ENCODE measurements around the gene PAK4.

Gene PAK4

DNA sequence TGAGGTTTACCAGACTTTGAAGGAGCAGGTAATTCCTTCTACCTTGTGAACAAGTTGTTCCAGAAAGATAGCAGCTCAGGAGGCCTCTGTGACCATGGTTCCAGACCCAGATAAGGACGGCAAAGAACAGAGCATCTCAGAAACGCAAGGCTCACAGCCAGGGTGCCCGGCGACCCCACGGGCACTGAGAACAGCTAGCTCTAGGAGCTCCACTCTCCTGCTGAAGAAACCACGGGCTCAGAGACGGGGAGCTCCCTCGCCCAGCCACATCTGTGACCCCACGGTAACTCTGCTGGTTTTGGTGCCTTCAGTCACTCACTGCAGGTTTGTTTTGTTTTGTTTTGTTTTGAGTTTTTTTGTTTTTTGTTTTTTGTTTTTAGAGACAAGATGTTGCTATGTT lies 55.2 kb downstream of the PAK4 start:
- CTCF ChIA-PET, result interaction anchor here (0.5 kb wide), 1 partner anchor 76 kb away, joined by 3 read pairs; no protein-coding TSS in a partner anchor
- H3K4me3 ChIP-seq (ENCODE audit: control insufficient read depth in 1 of 7, extremely low read depth in 1 of 7, insufficient read depth in 4 of 7, low read depth in 2 of 7, low read length in 6 of 7), result no peak overlapping the region
- 94% methylated on average over 9 of the region's 9 CpGs for WGBS (ENCODE audit: insufficient coverage)
- no peaks in the 10 kb centered on the region for H3K9me3 ChIP-seq (ENCODE audit: control extremely low read depth in 1 of 5, control insufficient read depth in 4 of 5, insufficient read depth in 2 of 5, low read depth in 1 of 5, low read length in 4 of 5)
- POLR2A ChIA-PET, result no interaction called here
- H3K27me3 ChIP-seq (replicated peaks in 2 of 5; ENCODE audit: control insufficient read depth in 4 of 5, insufficient read depth in 5 of 5, low read length in 4 of 5), result no peaks in the 10 kb centered on the region
- peaks cover 0 to 4% (median under 1%) of the 10 kb centered on the region in 4 experiments for H3K4me1 ChIP-seq (ENCODE audit: control extremely low read depth in 1 of 4, control insufficient read depth in 4 of 4, insufficient read depth in 4 of 4, low read length in 3 of 4)
- no peak for DNase-seq
- peaks cover 3 to 37% (median 22%) of the 10 kb centered on the region in 4 experiments for H3K36me3 ChIP-seq (ENCODE audit: control insufficient read depth in 4 of 4, insufficient read depth in 4 of 4, low read length in 3 of 4)
- H3K27ac ChIP-seq (ENCODE audit: insufficient read depth in 1 of 2, low read depth in 1 of 2, low read length in 2 of 2, poor library complexity in 1 of 2, severe bottlenecking in 2 of 2), result no peak overlapping the region

DNA sequence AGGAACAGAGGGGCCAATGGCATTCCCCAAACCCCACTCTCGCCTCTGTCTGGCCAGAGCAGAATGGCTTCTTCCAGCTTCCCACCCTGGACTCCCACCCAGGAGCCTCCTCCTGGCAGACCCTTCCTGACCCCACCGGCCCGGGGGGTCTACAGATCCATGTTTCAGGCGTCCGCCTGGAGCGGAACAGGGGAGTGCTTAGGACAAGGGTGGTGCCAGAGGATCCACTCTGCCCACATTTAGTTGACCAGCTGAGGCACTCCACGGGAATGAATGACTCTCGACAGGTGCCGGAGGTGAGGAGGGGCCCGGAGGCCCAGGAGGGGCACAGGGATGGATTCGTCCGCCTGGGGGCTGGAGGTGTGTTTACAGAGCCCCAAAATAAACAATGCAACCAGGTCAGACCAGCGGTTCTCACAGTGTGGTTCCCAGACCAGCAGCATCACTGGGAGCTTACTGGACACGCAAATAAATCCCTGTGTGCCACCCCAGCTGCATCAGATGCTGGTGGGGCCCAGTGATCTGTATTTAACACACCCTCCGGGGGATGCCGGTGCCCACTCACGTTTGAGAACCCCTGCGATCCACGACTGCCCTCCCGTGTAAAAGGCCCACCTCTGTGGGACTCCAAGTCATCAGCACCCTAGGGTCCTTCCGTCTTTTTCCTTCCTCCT lies 56.1 kb downstream of the PAK4 start:
- no peak overlapping the region for H3K4me3 ChIP-seq (ENCODE audit: control insufficient read depth in 1 of 7, extremely low read depth in 1 of 7, insufficient read depth in 4 of 7, low read depth in 2 of 7, low read length in 6 of 7)
- H3K4me1 ChIP-seq (ENCODE audit: control extremely low read depth in 1 of 4, control insufficient read depth in 4 of 4, insufficient read depth in 4 of 4, low read length in 3 of 4), result peaks cover 0 to 4% (median under 1%) of the 10 kb centered on the region in 4 experiments
- H3K36me3 ChIP-seq (ENCODE audit: control insufficient read depth in 4 of 4, insufficient read depth in 4 of 4, low read length in 3 of 4), result peaks cover 3 to 30% (median 18%) of the 10 kb centered on the region in 4 experiments
- CTCF ChIA-PET, result no interaction called here
- no peaks in the 10 kb centered on the region for H3K27me3 ChIP-seq (replicated peaks in 2 of 5; ENCODE audit: control insufficient read depth in 4 of 5, insufficient read depth in 5 of 5, low read length in 4 of 5)
- POLR2A ChIA-PET, result no interaction called here
- WGBS (ENCODE audit: insufficient coverage), result 94% methylated on average over 19 of the region's 21 CpGs
- no peak for DNase-seq
- H3K27ac ChIP-seq (ENCODE audit: insufficient read depth in 1 of 2, low read depth in 1 of 2, low read length in 2 of 2, poor library complexity in 1 of 2, severe bottlenecking in 2 of 2), result no peak overlapping the region
- no peaks in the 10 kb centered on the region for H3K9me3 ChIP-seq (ENCODE audit: control extremely low read depth in 1 of 5, control insufficient read depth in 4 of 5, insufficient read depth in 2 of 5, low read depth in 1 of 5, low read length in 4 of 5)

DNA sequence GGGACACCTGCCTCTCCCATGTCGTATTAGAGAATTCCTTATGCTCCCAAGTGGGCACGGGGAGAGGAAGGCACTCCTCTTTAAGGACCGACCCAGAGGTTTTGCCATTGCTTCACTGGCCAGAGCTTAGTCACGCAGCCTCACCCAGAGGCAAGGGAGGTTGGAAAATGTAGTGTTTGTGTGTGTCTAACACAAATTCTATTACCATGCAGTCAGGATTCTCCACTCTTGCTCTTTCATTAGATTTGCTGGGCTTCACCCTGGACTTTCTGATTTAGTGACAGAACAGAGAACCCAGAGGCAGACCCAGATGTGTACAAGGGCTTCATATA lies 56.6 kb downstream of the PAK4 start:
- ChIA-PET CTCF (no interaction called here), POLR2A (no interaction called here)
- H3K27ac ChIP-seq (ENCODE audit: insufficient read depth in 1 of 2, low read depth in 1 of 2, low read length in 2 of 2, poor library complexity in 1 of 2, severe bottlenecking in 2 of 2), result no peak overlapping the region
- no peak for DNase-seq
- peaks cover 3 to 26% (median 16%) of the 10 kb centered on the region in 4 experiments for H3K36me3 ChIP-seq (ENCODE audit: control insufficient read depth in 4 of 4, insufficient read depth in 4 of 4, low read length in 3 of 4)
- no peaks in the 10 kb centered on the region for H3K9me3 ChIP-seq (ENCODE audit: control extremely low read depth in 1 of 5, control insufficient read depth in 4 of 5, insufficient read depth in 2 of 5, low read depth in 1 of 5, low read length in 4 of 5)
- H3K4me3 ChIP-seq (ENCODE audit: control insufficient read depth in 1 of 7, extremely low read depth in 1 of 7, insufficient read depth in 4 of 7, low read depth in 2 of 7, low read length in 6 of 7), result no peak overlapping the region
- H3K4me1 ChIP-seq (ENCODE audit: control extremely low read depth in 1 of 4, control insufficient read depth in 4 of 4, insufficient read depth in 4 of 4, low read length in 3 of 4), result peaks cover 0 to 4% (median under 1%) of the 10 kb centered on the region in 4 experiments
- no CpG with 5 or more reads among the region's 4 CpGs for WGBS (ENCODE audit: insufficient coverage)
- no peaks in the 10 kb centered on the region for H3K27me3 ChIP-seq (replicated peaks in 2 of 5; ENCODE audit: control insufficient read depth in 4 of 5, insufficient read depth in 5 of 5, low read length in 4 of 5)

DNA sequence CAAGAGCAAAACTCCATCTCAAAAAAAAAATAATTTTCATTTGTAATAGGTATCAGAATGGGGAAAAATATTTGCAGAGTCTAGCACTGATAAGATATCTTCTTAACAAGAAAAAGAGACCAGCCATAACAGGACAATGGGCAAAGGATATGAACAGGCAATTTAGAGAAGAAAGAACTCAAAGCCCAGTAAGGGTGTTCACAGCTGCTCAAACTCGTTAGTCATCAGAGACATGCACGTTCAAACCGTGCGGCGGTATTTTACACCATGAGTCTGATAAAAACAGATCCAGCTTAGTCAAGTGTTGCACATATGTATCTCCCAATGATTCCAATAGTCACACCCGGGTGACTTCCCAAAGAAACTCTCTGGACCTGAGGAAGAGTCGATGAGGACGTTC lies 57.5 kb downstream of the PAK4 start:
- H3K9me3 ChIP-seq (ENCODE audit: control extremely low read depth in 1 of 5, control insufficient read depth in 4 of 5, insufficient read depth in 2 of 5, low read depth in 1 of 5, low read length in 4 of 5), result peaks cover 0 to 1% (median 0%) of the 10 kb centered on the region in 5 experiments
- H3K27me3 ChIP-seq (replicated peaks in 2 of 5; ENCODE audit: control insufficient read depth in 4 of 5, insufficient read depth in 5 of 5, low read length in 4 of 5), result no peaks in the 10 kb centered on the region
- ChIA-PET CTCF (interaction anchor here (0.6 to 1.7 kb wide), 2 partner anchors 37 to 111 kb away, joined by 3 to 8 read pairs; no protein-coding TSS in a partner anchor), POLR2A (no interaction called here)
- WGBS (ENCODE audit: insufficient coverage), result 100% methylated on average over 8 of the region's 8 CpGs
- no peak for DNase-seq
- H3K4me1 ChIP-seq (ENCODE audit: control extremely low read depth in 1 of 4, control insufficient read depth in 4 of 4, insufficient read depth in 4 of 4, low read length in 3 of 4), result peaks cover 0 to 4% (median under 1%) of the 10 kb centered on the region in 4 experiments
- no peak overlapping the region for H3K27ac ChIP-seq (ENCODE audit: insufficient read depth in 1 of 2, low read depth in 1 of 2, low read length in 2 of 2, poor library complexity in 1 of 2, severe bottlenecking in 2 of 2)
- H3K36me3 ChIP-seq (ENCODE audit: control insufficient read depth in 4 of 4, insufficient read depth in 4 of 4, low read length in 3 of 4), result peaks cover 0 to 19% (median 11%) of the 10 kb centered on the region in 4 experiments
- H3K4me3 ChIP-seq (ENCODE audit: control insufficient read depth in 1 of 7, extremely low read depth in 1 of 7, insufficient read depth in 4 of 7, low read depth in 2 of 7, low read length in 6 of 7), result no peak overlapping the region

DNA sequence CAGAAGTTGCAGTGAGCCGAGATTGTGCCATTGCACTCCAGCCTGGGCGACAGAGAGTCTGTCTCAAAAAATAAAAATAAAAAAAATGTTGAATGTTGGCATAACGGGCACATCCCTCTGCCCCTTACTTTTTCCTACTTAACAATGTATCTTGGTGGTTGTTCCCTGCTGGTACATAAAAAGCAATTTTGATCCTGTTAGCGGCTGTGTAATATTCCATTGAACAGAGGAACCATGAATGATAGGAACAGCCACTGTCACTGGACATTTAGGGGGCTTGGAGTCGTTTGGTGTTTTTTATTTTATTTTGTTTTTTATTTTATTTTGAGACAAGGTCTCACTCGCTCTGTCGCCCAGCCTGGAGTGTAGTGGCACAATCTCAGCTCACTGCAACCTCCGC lies 60.8 kb downstream of the PAK4 start:
- 97% methylated on average over 4 of the region's 8 CpGs for WGBS (ENCODE audit: insufficient coverage)
- H3K9me3 ChIP-seq (ENCODE audit: control extremely low read depth in 1 of 5, control insufficient read depth in 4 of 5, insufficient read depth in 2 of 5, low read depth in 1 of 5, low read length in 4 of 5), result peaks cover 0 to 1% (median 0%) of the 10 kb centered on the region in 5 experiments
- CTCF ChIA-PET, result interaction anchor here (0.8 to 1.5 kb wide), 5 partner anchors 13 to 60 kb away, joined by 3 to 4 read pairs (median 3); no protein-coding TSS in a partner anchor

DNA sequence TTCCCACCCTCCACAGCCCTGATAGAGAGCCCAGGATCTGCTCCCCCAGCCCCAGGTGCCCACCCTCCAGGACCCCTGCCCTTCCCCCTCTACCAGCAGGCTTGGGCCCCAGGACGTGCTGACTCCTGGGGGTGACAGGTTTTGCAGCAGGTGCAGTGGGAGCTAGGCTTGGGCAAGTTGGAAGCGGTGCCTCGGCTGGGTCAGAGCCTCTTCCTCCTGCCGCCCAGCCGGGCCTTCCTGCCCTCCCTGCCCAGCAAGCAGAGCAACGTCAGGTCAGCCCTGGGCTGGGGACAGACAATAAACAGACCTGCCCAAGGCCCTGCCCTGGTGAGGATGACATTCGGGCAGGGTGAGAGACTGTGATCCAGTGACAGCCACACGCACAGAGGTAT lies 62.0 kb downstream of the PAK4 start:
- H3K27me3 ChIP-seq (replicated peaks in 2 of 5; ENCODE audit: control insufficient read depth in 4 of 5, insufficient read depth in 5 of 5, low read length in 4 of 5), result no peaks in the 10 kb centered on the region
- ChIA-PET POLR2A (no interaction called here), CTCF (interaction anchor here (1.0 to 1.7 kb wide), 5 partner anchors 11 to 74 kb away, joined by 3 to 5 read pairs (median 4); no protein-coding TSS in a partner anchor)
- H3K4me3 ChIP-seq (ENCODE audit: control insufficient read depth in 1 of 7, extremely low read depth in 1 of 7, insufficient read depth in 4 of 7, low read depth in 2 of 7, low read length in 6 of 7), result no peak overlapping the region
- WGBS (ENCODE audit: insufficient coverage), result 56% methylated on average over 7 of the region's 8 CpGs
- H3K4me1 ChIP-seq (ENCODE audit: control extremely low read depth in 1 of 4, control insufficient read depth in 4 of 4, insufficient read depth in 4 of 4, low read length in 3 of 4), result peaks cover 0 to 4% (median under 1%) of the 10 kb centered on the region in 4 experiments
- H3K9me3 ChIP-seq (ENCODE audit: control extremely low read depth in 1 of 5, control insufficient read depth in 4 of 5, insufficient read depth in 2 of 5, low read depth in 1 of 5, low read length in 4 of 5), result peaks cover 0 to 1% (median 0%) of the 10 kb centered on the region in 5 experiments
- H3K27ac ChIP-seq (ENCODE audit: insufficient read depth in 1 of 2, low read depth in 1 of 2, low read length in 2 of 2, poor library complexity in 1 of 2, severe bottlenecking in 2 of 2), result no peak overlapping the region
- no peak for DNase-seq
- no peaks in the 10 kb centered on the region for H3K36me3 ChIP-seq (ENCODE audit: control insufficient read depth in 4 of 4, insufficient read depth in 4 of 4, low read length in 3 of 4)

More for the DNA sequence above, 60.8 kb downstream of the PAK4 start:
- no peaks in the 10 kb centered on the region for H3K27me3 ChIP-seq (replicated peaks in 2 of 5; ENCODE audit: control insufficient read depth in 4 of 5, insufficient read depth in 5 of 5, low read length in 4 of 5)
- no peak for DNase-seq
- peaks cover 0 to 4% (median under 1%) of the 10 kb centered on the region in 4 experiments for H3K4me1 ChIP-seq (ENCODE audit: control extremely low read depth in 1 of 4, control insufficient read depth in 4 of 4, insufficient read depth in 4 of 4, low read length in 3 of 4)
- no peak overlapping the region for H3K4me3 ChIP-seq (ENCODE audit: control insufficient read depth in 1 of 7, extremely low read depth in 1 of 7, insufficient read depth in 4 of 7, low read depth in 2 of 7, low read length in 6 of 7)
- no peak overlapping the region for H3K27ac ChIP-seq (ENCODE audit: insufficient read depth in 1 of 2, low read depth in 1 of 2, low read length in 2 of 2, poor library complexity in 1 of 2, severe bottlenecking in 2 of 2)
- no peaks in the 10 kb centered on the region for H3K36me3 ChIP-seq (ENCODE audit: control insufficient read depth in 4 of 4, insufficient read depth in 4 of 4, low read length in 3 of 4)
- POLR2A ChIA-PET, result no interaction called here

DNA sequence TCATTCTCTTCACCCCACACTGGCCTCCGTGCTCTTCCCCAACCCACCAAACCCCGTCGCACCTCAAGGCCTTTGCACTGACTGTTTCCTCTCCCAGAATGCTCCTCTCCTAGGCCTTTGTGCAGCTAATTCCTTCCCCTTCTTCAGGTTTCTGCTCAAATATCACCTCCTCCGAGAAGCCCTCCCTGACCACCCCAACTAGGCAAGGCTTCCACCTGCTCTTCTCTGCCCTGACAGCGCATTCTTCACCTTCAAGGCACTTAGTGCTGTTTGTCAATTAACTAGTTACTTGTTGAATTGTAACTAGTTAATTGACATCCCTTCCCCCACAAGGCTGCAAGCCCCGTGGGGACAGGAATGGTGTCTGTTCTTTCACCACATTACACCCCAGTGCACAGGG lies 63.4 kb downstream of the PAK4 start:
- no peaks in the 10 kb centered on the region for H3K36me3 ChIP-seq (ENCODE audit: control insufficient read depth in 4 of 4, insufficient read depth in 4 of 4, low read length in 3 of 4)
- peaks cover 0 to 1% (median 0%) of the 10 kb centered on the region in 5 experiments for H3K9me3 ChIP-seq (ENCODE audit: control extremely low read depth in 1 of 5, control insufficient read depth in 4 of 5, insufficient read depth in 2 of 5, low read depth in 1 of 5, low read length in 4 of 5)
- no peak overlapping the region for H3K27ac ChIP-seq (ENCODE audit: insufficient read depth in 1 of 2, low read depth in 1 of 2, low read length in 2 of 2, poor library complexity in 1 of 2, severe bottlenecking in 2 of 2)
- POLR2A ChIA-PET, result no interaction called here
- CTCF ChIA-PET, result interaction anchor here (1.7 kb wide), 1 partner anchor 76 kb away, joined by 3 read pairs; no protein-coding TSS in a partner anchor
- peaks cover 0 to 2% (median 0%) of the 10 kb centered on the region in 5 experiments for H3K27me3 ChIP-seq (replicated peaks in 2 of 5; ENCODE audit: control insufficient read depth in 4 of 5, insufficient read depth in 5 of 5, low read length in 4 of 5)
- 76% methylated on average over 4 of the region's 6 CpGs for WGBS (ENCODE audit: insufficient coverage)
- H3K4me3 ChIP-seq (ENCODE audit: control insufficient read depth in 1 of 7, extremely low read depth in 1 of 7, insufficient read depth in 4 of 7, low read depth in 2 of 7, low read length in 6 of 7), result no peak overlapping the region
- H3K4me1 ChIP-seq (ENCODE audit: control extremely low read depth in 1 of 4, control insufficient read depth in 4 of 4, insufficient read depth in 4 of 4, low read length in 3 of 4), result peaks cover 0 to 4% (median under 1%) of the 10 kb centered on the region in 4 experiments
- DNase-seq, result no peak

All from common myeloid progenitor, CD34-positive (primary cell).